GM18511 (cell line): ENCODE measurements around the gene SLC35B4.
A peak's percentile ranks its signal among the peaks of the same experiment; 100 is the strongest.

Experiments used
- ATAC-seq: cut with Tn5 transposase; IDR thresholded peaks from one replicate; pipeline ENCODE4 v1.9.1; 2021; ENCODE audit warnings: mild to moderate bottlenecking, moderate library complexity; ENCODE audit not compliant: unreplicated experiment

Gene SLC35B4

DNA sequence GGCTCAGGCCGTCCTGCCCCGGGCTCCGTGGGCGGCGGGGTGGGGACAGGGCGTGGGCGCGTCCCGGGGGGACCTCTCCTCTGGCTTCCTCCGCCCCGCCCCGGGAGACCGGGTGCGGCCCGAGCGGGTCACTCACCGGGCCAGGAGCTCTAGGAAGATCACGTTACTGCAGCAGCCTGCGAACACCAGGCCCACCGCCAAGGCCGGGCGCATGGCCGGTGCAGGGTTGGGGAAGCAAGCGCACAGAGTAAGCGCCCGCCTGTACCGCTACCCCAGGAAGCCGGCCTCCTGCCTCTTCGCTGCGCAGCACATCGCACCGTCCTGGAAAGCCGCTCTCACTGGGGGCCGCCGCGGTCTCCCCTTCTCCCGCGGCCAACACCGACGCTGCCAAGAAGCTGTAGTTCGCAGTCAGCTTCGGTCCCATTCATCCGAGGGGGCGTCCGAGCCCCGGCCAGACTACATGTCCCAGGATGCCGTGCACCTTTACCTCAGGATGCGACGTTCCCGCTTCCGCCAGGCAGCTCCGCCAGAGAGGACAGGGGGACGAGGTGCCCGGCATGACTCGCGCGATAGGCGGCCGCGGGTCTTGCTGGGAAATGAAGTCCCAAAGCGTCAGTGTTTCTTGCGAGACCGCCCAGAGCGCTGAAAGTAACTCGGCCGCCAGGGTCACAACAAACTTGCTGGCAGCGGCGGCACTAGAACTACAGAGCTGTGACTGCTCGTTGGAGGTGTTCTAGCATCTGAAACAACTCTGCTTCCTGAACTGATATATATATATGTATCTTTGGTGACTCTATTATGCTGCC is at the start of gene SLC35B4:
Gene SLC35B4 (minus strand): TSS at position 392 of the 806 bp plus-strand sequence. CDS start 179 bp downstream, at position 213.
- ATAC-seq = peak; percentile 99

GRCh38 chr7:134366481-134366880 is 49.8 kb upstream of the SLC35B4 start:
- no peak for ATAC-seq

DNA sequence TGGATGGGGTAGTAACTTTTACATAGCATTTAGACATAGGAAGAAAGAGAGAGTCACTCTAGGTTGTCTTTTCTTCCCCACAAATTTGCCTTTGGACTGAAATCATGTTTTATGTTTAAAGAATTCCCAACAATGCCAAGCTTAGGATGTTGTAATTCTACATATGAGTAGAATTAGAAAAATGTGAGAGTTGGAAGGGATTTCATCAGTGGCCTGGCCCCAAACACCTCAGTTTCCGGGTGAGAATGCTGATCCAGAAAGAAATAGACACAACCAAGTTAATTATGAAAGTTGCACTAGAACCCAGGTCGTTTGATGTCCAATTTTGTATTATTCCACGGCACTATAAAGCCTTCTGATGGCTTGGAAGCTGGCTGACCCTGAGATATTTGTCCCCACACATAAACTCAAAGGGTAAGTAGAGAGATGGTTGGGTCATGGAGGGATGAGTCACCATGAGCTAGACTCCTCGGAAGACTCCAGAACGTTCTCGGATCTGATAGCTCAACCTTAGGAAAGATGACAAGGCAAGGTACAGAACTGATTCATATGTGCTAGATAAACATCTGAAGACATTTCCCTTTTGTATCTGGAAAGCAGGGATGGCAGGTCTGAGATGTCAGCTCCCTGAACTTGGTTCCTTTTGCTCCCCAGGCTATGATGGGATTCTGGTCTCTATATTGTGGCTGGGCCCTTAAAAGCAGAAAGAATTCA is 48.8 kb upstream of the SLC35B4 start:
- no peak for ATAC-seq

DNA sequence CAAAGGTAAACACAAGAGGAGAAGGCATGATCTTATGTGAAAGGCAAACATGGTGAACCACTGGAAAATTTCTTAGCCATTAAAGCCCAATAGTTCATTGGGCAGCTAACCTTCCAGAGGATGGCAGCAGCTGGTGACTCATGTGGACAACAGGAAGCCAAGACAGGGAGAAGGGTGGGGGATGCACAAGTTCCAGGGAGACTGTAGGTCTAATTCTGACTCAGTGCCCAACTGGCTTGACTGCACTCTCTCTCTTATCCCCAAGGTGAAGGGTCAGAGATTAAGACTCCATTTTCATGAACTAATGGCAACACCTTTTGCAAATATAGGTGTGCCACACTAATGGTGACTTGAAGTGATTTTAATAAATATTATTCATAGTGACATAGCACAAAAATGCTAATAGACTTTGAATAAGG is 47.9 kb upstream of the SLC35B4 start:
- no peak for ATAC-seq

DNA sequence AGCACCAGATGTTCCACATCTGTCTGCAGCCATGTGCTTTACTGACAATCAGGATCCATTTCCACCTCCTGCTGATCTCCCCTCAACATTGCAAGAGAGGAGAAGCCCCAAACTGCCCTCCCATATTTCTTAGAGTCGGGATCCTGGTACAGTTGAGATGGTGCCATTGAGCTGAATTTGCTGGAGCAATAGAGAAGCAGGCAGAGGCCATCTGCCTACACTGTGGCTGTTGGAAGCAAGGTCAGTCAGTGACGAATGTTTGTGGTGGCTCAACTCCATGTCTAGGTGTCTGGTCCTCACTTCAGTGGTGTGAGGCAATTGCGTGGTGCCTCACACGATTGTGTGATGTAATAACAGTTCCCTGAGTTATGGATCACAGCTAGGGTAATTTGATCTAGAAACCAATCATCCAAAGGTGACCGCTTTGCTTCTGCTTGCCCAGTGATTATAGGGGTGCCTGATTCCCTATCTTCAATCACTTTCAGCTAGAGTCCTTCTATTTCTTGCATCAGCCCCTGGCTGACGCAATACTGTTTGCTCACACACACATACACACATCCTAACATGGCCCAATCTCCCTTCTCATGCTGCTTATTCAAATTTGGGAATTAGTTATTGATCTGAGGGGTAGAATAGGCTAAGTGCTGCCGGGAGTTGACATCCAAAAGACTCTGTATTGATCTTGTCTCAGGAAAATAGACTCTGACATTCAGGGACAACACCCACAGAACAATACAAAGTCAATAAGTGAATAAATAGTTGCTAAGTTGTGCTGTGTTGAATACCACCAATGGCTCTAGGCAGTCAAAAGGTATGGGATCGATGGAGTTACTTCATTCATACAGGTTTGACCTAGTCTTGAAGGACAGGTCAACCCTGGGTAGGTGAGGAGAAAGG is 46.1 kb upstream of the SLC35B4 start:
- ATAC-seq = no peak

GRCh38 chr7:134359787-134360432 is 43.2 kb upstream of the SLC35B4 start:
- no peak for ATAC-seq

DNA sequence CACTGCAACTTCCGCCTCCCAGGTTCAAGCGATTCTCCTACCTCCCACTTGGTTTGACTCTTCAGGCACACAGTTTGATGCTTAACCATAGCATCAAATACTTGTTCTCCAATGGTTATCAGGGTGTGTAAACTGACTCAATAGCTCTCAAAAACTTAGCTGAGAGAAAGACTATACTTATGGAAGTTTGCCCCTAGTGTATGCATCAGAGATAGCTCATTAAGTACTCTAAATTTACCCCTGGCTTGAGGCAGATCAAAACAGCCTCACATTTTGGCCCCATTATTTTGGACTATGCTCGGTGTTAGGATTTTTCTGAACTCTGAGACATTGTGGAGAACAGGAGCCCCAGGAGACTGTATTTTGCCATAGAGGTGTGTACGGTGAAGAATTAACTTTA is 40.8 kb upstream of the SLC35B4 start:
- no peak for ATAC-seq

GRCh38 chr7:134356421-134356936 is 39.7 kb upstream of the SLC35B4 start:
- no peak for ATAC-seq

DNA sequence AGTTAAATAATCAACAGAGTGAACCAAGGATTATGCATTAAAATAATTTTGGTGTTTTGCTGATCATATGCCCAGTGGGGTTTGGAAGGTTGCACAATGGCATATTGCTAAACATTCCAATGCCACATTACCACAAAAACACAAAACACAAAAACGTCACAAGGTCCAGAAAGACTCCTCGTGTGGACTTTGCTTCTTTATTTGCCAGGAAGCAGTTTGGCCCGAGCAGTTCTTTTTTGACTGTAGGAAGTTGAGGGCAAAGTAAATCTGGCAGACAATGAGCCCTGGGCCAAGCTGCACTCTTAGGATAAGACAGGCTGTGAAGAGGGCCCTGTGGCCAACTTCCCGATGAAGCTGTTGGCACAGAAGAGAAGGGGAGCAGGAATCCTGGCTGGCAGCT is 39.2 kb upstream of the SLC35B4 start:
- ATAC-seq = no peak

DNA sequence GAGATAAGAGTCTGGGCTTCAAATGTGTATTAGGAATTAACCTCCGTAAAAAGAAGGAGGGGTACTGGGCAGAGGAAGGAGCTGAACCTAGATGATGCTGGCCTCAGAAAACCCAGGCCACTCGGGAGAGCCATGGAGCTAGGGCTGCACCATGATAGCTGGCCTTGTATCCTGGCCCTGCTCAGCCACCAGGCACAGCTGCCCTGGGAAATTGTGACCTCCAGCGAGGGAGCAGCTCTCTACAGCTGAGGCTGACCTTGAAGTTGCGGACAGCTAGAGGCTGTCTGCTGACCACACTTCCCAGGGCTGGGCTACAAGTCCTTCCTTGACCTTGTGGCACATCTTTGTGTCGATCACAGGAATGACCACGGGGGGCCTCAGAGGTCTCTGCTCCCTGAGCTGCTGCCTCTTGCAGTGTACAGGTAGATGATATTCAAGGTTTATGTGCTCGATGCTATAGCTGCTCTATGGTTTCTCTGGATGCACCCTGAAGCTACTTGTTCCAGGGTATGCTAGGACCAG is 38.3 kb upstream of the SLC35B4 start:
- no peak for ATAC-seq

- ATAC-seq = no peak
Measured at GRCh38 chr7:134353411-134353810, 36.7 kb upstream of the SLC35B4 start.

- no peak for ATAC-seq
Measured at GRCh38 chr7:134351424-134351823, 34.7 kb upstream of the SLC35B4 start.

DNA sequence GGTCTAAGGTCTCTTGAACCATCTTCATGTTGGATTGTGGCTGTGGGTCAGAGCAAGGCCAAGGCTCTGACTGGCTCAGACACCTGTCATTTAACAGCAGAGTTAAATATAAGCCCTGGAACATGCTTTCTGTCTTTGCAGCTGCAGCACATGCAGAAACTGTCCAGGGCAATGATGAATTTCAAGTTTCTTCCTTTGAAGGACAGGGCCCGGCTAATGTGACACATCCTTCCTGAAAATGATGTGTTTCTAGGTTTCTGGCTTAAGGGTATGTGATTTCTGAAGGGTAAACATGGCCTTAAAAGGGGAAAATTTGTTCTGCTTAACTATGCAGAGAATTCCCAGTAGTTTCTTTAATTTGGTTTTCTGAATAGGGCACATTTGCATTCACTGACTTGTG is 34.0 kb upstream of the SLC35B4 start:
- ATAC-seq = no peak

GRCh38 chr7:134347567-134347966 is 30.8 kb upstream of the SLC35B4 start:
- ATAC-seq = no peak

DNA sequence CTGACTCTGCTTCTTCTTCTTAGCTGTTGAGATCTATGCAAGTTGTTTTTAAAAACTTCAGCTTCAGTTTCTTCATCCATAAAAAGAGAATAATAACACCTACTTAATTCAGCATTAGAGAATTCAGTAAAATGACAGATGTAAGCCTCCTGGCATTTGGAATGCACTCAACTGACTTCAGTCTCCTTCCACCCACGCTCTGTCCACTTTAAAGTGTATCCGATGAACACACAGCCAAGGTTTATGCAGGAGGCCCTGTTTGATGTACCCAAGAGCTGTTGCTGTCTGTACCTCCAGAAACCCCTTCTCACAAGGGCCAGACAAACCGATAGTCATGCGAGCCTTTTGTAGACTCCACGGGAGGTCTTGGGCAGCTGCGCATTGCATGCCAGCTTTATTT is 27.1 kb upstream of the SLC35B4 start:
- ATAC-seq = no peak

- no peak for ATAC-seq
Measured at GRCh38 chr7:134343136-134343535, 26.4 kb upstream of the SLC35B4 start.

DNA sequence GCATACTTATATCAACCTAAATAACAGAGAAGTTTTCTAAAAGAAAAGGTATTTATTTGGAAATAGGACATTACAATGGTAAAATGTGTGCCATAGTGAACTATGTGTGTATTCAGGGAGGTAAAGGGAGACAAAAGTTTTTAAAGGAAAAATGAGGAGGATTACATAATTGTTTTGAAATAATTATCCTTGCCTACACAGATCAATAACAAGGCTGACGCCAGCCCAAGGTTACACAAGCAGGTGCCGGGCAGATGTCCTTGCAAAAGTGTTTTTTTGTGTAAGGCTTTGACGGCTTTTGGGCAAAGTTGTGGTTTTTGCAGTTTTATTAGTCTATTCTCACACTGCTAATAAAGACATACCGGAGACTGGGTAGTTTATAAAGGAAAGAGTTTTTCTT is 22.7 kb upstream of the SLC35B4 start:
- no peak for ATAC-seq

GRCh38 chr7:134337980-134338379 is 21.2 kb upstream of the SLC35B4 start:
- no peak for ATAC-seq

DNA sequence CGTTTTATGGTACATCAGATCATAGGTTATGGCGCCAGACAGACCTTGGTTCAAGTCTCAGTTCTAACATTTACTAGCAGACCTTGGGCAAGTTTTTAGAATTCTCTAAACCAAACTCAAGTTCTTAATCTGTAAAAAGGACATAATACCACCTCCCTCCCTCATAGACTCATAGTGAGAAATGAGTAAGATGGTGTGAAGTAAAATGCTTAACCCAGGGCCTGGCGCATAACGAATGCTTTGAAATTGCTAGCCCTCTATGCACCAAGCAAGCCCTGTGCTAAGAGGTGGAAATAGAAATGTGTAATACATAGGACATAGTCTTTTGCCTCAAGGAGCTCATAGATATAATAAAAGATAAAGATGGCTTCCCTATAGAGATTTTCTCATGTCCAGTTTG is 17.7 kb upstream of the SLC35B4 start:
- ATAC-seq = no peak

DNA sequence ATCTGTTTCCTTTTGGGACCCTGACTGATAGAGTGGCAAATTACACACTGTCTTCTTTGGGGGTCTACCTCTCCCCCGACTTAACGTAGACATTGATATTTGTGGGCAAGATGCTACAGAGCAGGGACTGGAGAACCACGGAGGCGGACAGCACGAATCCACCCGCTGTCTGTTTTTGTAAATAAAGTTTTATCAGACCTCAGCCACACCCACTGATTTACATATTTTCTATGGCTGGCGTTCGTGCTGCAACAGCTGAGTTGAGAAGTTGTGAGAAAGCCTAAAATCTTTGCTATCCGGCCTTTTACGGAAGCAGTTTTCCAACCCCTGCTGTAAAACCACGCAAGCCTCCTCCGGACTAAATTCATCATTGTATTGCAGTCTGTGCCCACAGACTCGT is 17.2 kb upstream of the SLC35B4 start:
- ATAC-seq = no peak
